ENCODE data around the gene LRIT2. TPM values are rescaled to one million over a fixed set of nuclear protein-coding genes. Genes with fewer than 3 reads are reported as not detected.

LRIT2 gene
- total and polyA plus RNA-seq, 8 donors = not detected

DNA sequence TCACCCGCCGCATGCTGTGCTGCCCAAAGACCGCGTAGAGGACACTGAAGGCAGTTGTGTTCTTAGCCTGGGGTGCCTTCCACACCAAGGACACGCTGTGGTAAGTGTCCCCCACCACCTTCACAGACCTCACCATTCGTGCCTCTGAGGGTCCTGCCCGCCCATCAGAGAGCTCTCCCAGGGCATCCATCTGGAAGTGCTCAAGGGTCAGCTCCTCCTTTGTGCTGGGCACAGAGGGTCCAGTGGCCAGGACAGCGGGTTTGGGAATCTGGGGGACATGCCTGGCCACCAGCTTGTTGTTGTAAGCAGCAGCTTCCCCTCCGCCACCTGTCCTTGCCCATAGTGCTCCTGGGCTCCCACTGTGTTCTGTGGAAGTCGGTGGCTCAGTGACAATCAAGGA is 7.0 kb upstream of the LRIT2 start:
- ATAC-seq (no peak), FAIRE-seq (no peak), DNase-seq (no peak)
- intact Hi-C loops (cut with DNase I) = no loop called here
- TF ChIP-seq, protein P1, sequence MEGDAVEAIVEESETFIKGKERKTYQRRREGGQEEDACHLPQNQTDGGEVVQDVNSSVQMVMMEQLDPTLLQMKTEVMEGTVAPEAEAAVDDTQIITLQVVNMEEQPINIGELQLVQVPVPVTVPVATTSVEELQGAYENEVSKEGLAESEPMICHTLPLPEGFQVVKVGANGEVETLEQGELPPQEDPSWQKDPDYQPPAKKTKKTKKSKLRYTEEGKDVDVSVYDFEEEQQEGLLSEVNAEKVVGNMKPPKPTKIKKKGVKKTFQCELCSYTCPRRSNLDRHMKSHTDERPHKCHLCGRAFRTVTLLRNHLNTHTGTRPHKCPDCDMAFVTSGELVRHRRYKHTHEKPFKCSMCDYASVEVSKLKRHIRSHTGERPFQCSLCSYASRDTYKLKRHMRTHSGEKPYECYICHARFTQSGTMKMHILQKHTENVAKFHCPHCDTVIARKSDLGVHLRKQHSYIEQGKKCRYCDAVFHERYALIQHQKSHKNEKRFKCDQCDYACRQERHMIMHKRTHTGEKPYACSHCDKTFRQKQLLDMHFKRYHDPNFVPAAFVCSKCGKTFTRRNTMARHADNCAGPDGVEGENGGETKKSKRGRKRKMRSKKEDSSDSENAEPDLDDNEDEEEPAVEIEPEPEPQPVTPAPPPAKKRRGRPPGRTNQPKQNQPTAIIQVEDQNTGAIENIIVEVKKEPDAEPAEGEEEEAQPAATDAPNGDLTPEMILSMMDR (IDR thresholded peaks at IDR 0.05) = no peak
- Histone ChIP-seq H3K36me3 (no peaks in the 10 kb centered on the region), H3K9me3 (no peaks in the 10 kb centered on the region), H3K4me1 (no peaks in the 10 kb centered on the region), H3K27me3 (no peaks in the 10 kb centered on the region), H3K27ac (no peak overlapping the region), H3K4me3 (no peak overlapping the region)
- 73 to 75% methylated on average over 10 of the region's 10 CpGs for WGBS, 2 donors

DNA sequence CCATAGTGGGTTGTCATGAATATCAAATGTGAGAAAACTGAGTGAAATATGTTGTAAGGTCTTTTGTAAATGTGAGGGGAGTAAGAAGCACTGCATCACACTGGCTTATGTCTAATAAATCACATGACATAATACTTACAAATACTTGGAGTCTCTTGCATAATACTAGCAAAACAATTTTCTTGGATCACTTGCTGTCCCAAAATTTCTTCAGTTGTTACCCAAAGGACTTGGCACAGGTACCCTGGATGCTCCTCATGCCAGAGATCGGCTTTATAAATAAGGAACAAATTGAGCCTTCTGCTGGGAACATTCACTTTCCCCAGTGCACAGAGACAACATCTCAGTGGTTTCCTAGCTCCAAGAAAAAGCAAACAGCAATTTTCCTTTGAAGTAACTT is 5.0 kb upstream of the LRIT2 start:
- FAIRE-seq (no peak), ATAC-seq (no peak), DNase-seq (no peak)
- TF ChIP-seq, protein P1 (IDR thresholded peaks at IDR 0.05) = no peak
- intact Hi-C loops (cut with DNase I) = no loop called here
- Histone ChIP-seq H3K4me1 (no peaks in the 10 kb centered on the region), H3K4me3 (no peak overlapping the region), H3K9me3 (no peaks in the 10 kb centered on the region), H3K36me3 (no peaks in the 10 kb centered on the region), H3K27ac (no peak overlapping the region), H3K27me3 (no peaks in the 10 kb centered on the region)
- 69 to 77% methylated on average over 1 of the region's 1 CpG for WGBS, 2 donors

DNA sequence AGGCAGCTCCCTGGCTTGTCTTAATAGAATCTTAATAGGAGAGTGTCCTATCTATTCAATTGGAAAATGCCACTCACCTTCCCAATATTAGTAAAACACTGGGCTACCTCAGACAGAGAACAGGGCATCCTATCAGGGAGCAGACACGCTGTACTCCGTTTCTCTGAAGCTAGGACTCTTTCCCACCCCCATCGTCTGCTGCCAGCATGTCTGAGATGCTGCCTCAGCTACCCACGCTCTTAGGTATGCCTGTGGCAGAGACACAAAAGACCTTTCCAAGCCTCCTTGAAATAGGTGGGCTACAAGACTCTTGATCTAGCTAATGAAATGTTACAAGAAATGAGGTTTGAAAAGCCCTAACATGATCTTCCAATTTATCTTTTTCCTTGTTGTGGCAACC is 2.5 kb upstream of the LRIT2 start:
- Histone ChIP-seq H3K4me3 (no peak overlapping the region), H3K9me3 (no peaks in the 10 kb centered on the region), H3K4me1 (no peaks in the 10 kb centered on the region), H3K27ac (no peak overlapping the region), H3K36me3 (no peaks in the 10 kb centered on the region), H3K27me3 (no peaks in the 10 kb centered on the region)
- TF ChIP-seq, protein P1 (IDR thresholded peaks at IDR 0.05) = no peak
- intact Hi-C loops (cut with DNase I) = no loop called here
- no peak for FAIRE-seq
- no peak for ATAC-seq
- 50 to 70% methylated on average over 4 of the region's 4 CpGs for WGBS, 2 donors
- DNase-seq = no peak

DNA sequence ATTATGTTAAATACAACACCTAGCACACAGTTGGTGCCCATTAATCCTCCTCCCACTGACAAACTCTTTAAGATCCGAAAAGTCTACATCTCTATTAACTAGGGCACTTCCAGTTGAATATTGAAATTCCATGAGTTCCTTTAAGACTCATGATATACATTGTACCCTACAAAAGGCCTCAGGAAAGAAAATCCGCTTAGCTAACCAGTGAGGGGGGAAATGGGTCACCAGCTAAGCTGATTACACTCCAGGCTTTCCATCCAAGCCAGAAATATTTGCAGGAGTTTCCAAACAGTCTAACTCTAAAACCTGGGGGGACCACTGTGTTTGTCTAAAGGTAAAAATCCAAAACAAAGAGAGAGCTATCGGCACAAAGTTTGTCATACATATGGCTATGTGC is 1.3 kb upstream of the LRIT2 start:
- no peak overlapping the region for H3K4me3 ChIP-seq

DNA sequence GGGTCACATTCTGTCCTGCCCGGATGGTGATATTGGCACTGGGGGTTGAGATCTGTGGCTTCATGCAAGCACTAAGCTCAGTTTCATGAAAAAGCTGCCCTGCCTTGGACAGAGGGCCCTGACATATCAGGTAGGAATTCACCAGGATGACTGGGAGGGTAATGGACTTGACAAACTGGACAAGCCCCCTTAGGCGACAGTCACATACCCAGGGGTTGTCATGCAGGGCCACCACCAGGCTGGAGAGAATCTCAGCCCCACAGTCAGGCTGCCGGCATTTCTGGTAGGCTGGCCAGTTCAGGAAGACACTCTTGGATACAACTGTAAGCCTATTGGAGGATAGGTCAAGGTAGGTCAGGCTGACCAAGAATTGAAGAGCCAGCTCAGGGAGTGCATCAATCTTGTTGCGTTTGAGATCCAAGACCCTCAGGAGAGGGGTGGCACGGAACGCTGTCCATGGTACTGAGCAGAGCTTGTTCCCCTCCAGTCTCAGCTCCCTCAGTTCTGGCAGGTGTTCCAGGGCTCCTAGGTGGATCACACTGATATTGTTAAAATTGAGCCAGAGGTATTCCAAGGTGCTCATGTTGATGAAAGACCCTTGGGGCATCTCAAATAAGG is 824 bp downstream of the LRIT2 start:
- Histone ChIP-seq H3K4me3 (no peak overlapping the region), H3K36me3 (no peaks in the 10 kb centered on the region), H3K4me1 (no peaks in the 10 kb centered on the region), H3K9me3 (no peaks in the 10 kb centered on the region), H3K27ac (no peak overlapping the region), H3K27me3 (no peaks in the 10 kb centered on the region)
- intact Hi-C loops (cut with DNase I) = no loop called here
- FAIRE-seq (no peak), DNase-seq (no peak), ATAC-seq (no peak)
- TF ChIP-seq, protein P1 (IDR thresholded peaks at IDR 0.05) = no peak
- WGBS, 2 donors = 37 to 46% methylated on average over 6 of the region's 6 CpGs

More for the DNA sequence above, 1.3 kb upstream of the LRIT2 start:
- Histone ChIP-seq H3K36me3 (no peaks in the 10 kb centered on the region), H3K4me1 (no peaks in the 10 kb centered on the region), H3K27me3 (no peaks in the 10 kb centered on the region), H3K27ac (no peak overlapping the region), H3K9me3 (no peaks in the 10 kb centered on the region)
- intact Hi-C loops (cut with DNase I) = no loop called here
- DNase-seq (no peak), ATAC-seq (no peak), FAIRE-seq (no peak)
- TF ChIP-seq, protein P1 (IDR thresholded peaks at IDR 0.05) = no peak
- 63 to 73% methylated on average over 3 of the region's 3 CpGs for WGBS, 2 donors
